Medulla oblongata (tissue), 1 donor: ENCODE data around the gene PTP4A2.

ENCODE experiments used
- DNase-seq: peaks from one replicate; pipeline ENCODE4 v3.0.0-alpha.2; 2015; ENCODE audit errors: extremely low spot score

The PTP4A2 gene

DNA sequence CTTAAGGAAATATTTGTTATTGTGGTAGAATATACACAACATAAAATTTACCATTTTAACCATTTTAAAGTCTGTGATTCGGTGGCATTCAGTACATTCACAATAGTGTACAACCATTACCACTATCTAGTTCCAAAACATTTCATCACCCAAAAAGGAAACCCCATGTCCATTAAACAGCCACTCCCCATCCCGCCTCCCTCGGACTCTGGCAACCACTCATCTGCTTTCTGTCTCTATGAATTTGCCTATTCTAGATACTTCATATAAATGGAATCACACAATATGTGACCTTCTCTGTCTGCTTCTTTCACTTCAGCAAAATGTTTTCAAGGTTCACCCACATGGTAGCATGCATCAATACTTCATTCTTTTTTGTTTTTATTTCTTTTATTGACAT is 51.3 kb downstream of the PTP4A2 start:
- no peak for DNase-seq

DNA sequence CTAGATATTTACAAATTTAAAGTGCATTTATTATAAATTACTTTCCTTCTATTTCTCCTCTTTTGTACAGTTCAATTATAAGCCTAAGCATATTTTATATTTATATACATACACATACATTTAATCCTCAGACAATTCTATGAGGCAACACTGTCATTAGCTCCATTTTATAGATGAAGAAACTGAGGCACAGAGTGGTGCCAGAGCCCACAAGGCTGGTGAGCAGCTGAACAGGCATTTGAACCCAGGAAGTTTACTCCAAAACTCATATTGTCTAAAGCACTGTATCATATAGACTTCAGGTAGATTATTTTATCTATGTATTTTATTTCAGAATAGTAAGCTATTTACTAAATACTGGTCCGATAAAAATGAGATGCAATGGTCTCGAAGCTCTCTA is 52.3 kb downstream of the PTP4A2 start:
- DNase-seq, result no peak

DNA sequence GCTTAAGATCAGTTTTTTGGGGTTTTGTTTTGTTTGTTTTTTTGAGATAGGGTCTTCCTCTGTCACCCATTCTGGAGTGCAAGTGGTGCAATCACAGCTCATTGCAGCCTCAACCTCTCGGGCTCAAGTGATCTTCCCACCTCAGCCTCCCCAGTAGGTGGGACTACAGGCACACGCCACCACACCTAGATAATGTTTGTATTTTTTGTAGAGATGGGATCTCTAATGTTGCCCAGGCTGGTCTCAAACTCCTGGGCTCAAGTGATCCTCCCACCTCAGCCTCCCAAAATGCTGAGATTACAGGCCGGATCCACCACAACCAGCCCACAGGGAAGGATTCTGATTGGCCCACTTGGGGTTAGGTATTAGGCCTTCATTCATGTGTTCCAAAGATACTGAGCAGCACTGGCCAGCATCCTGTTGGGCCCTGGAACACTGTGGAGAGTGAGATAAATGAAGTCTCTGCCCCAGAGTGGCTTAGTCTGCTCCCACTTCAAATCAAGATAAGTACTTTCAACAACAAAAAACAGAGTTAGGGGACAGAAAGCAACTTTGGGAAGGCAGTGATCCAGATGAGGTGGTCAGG is 54.7 kb downstream of the PTP4A2 start:
- no peak for DNase-seq

DNA sequence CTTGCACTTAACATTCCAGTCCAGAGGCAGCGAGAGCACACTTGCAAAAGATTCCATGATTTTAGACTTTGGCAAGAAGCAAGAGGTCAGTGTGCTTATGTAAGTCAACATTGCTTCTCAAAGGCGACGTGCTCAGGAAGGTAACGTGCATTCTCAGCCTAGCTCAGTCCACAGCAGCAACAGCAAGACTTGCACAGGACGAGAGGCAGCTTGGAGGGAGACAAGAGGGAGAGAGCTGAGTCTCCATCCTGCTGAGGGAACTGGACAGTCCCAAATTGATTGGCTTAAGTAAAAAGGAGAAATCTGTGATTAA is 56.5 kb downstream of the PTP4A2 start:
- no peak for DNase-seq

DNA sequence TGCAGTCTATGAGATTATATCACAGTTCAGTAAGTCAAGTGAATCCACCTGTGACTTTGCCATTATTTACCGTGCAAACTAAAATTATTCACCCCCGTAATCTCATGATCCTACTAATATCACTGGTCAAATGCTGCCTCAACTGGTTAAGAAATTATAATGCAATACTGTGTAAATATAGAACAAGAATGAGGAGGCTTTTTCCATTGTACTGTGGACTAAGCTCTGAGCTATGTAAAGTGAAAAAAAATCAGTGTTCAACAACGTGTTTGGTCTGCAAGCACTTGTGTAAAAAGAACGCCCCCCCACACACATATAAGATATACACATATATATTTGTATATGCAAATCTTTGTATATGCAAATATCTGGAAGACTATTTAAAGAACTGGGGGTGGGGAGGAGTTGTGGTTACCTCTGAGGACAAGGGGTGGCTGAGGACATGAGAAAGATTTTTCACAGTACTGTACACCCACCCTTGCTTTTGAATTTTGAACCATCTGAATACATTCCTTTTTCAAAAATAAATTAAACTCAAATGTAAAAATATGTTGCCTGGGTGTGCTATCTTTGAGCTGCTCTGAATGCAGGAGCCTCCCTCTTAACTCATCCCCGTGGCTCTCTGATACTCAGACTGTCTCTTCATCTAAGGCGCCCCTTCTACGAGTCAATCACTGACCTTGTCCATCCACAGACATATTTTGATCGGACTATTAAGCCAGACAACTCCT is 57.0 kb downstream of the PTP4A2 start:
- no peak for DNase-seq

DNA sequence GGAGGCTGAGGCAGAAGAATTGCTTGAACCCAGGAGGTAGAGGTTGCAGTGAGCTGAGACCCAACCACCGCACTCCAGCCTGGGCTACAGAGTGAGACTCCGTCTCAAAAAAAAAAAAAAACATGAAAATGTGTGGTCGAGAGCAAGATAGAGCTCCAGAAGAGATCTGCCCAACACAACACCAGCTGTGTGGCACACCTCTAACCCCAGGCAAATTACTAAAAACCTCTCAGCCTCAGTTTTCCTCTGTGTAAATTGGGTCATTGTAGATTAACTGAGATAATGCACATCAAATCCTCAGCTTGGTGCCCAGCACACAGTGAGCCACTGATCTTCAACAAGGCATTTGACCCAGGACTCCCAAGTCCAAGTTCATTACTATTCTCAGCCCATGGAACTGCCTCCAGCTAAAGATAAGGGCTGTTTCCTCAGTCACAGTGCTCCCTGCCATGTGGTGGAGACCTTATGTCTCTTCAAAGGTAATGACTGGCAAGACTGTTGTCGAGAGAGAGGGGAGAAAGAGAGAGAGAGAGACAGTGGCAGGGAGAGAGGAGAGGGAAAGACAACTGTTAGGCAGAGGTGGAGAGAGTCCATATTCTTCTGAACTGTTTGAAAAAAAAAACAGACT is 58.1 kb downstream of the PTP4A2 start:
- DNase-seq, result no peak

DNA sequence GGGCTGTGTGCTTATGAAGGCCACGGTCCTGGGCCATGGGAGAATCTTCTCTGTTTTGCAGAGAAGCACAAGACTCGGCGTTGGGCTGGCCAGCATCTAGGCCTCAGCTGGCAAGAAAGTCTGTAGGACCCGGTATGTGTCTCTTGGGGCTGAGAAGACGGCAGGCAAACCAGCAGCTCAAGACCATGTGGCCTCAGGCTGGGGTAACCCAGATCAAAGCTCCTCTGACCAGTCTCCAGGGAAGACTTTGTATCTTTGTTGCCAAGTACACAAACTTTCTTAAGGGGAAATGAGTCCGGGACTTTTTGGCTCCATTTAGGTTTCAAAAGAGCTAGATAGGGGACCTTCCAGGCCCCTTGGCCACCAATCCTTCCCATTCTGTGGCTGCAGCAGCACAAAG is 60.1 kb downstream of the PTP4A2 start:
- no peak for DNase-seq

DNA sequence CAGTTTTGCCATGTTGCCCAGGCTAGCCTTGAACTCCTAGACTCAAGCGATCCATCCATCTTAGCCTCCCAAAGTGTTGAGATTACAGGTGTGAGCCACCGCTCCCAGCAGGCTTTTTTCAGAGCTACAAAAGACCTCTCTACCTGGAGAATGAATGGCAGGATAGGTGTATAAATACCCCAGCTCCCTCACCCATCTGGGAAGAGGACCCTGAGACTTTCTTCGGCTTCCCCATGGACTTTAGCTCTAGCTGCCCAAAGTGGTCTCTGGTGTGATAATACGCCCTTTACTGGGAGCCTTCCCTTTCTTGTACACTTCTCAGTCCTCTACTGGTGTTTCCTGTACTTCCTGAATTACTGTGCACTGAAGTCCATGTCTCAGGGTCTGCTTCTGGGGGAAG is 60.6 kb downstream of the PTP4A2 start:
- no peak for DNase-seq

DNA sequence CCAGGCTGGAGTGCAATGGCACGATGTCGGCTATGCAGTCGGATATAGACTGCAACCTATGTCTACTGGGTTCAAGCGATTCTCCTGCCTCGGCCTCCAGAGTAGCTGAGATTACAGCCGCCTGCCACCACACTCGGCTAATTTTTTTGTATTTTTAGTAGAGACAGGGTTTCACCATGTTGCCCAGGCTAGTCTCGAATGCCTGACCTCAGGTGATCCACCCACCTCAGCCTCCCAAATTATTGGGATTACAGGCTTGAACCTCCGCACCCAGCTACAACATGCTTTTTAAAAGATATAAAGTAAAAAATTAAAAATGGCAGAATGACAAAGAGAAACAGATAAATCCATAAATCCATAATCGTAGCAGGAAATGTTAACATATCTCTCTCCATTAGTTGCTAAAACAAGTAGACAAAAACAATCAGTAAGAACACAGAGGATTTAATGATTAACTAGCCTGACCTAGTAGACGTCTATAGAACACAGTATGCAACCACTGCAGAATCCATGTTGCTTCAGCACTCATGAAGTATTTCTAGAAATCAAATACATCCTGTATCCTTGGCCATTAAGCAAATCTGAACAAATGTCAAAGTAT is 62.4 kb downstream of the PTP4A2 start:
- no peak for DNase-seq

DNA sequence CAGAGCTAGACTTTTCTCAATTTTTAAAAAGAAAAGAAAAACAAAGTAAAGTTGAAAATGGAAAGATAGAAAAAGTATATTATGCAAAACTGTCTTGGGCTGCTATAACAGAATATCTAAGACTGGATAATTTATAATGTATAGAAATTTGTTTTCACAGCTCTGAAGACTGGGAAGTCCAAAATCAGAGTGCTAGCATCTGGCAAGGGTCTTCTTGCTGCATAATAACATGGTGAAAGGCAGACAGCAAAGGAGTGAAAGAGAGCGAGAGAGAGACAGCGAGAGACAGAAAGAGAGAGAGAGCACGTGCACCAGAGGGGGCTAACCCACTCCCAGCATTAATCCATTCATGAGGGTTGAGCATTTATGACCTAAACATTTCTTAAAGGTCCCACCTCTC is 63.2 kb downstream of the PTP4A2 start:
- no peak for DNase-seq

DNA sequence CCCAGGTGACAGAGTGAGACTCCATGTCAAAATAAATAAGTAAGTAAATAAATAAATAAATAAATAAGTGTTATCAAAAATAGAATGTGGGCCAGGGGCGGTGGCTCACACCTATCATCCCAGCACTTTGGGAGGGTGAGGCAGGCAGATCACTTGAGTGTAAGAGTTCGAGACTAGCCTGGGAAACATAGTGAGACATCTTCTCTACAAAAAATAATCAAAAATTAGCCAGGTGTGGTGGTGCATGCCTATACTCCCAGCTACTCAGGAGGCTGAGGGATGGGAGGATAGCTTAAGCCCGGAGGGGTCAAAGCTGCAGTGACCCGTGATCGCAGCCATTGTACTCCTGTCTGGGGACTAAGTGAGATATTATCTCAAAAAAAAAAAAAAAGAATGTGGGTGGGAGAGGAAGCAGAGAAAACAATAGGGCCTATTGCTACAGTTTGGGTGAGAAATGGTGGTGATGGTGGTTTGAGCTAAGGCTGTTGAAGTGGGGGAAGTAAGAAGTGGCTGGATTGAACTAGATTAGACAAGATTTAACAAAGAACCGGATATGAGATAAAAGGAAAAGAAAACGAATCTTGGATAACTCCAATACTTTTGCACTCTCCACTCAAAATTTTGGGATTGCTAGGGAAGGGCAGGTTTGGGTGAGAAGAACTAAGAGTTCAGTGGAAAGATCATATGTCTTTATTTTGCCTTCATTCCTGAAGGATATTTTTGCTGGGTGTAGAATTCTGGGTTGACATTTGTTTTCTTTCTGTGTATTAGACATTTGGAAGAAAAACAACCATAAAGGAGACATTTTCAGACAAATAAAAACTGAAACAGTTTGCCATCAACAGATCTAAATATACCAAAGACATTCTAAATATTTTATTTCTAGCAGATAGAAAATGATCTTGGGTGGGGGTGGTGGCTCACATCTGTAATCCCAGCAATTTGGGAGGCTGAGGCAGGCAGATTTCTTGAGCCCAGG is 65.2 kb downstream of the PTP4A2 start:
- DNase-seq, result no peak

DNA sequence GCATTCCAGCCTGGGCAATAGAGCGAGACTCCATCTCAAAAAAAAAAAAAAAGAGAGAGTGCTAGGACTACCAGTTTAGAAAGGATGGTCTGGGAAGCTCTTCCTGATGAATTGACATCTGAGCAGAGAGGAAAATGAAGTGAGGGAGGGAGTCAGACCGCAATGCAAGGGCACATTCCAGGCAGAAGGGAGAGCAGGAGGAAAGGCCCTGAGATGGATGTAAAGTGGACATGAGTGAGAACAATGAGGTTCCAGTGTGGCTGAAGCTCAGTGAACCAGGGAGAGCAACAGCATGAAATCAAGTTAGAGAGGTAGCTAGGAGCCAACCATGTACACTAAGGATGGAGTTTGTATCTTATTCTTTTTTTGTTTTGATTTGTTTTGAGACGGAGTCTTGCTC is 66.5 kb downstream of the PTP4A2 start:
- DNase-seq, result no peak

DNA sequence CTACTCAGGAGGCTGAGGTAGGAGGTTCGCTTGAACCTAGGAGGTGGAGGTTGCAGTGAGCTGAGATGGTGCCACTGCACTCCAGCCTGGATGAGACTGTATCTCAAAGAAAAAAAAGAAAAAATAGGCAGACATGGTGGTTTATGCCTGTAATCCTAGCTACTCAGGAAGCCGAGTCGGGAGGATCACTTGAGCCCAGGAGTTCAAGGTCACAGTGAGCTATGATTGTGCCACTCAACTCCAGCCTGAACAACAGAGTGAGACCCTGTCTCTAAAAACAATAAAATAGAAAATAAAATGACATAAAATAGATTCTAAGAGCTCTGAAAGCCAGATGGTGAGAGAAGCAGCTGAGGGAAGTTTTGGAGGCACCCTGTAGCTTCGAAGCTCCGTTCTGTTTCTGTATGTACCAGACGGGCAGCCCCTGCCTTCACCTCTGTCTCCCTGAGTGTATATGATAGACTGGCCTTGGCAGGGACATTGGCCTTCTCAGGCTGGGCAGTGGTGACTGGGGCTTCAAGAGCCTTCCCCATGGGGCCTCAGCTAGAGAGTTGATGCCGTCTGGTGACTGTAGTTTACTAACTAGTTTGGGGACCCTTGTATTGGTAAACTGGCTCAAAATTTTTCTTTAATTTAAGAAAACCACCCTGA is 68.0 kb downstream of the PTP4A2 start:
- DNase-seq, result no peak

DNA sequence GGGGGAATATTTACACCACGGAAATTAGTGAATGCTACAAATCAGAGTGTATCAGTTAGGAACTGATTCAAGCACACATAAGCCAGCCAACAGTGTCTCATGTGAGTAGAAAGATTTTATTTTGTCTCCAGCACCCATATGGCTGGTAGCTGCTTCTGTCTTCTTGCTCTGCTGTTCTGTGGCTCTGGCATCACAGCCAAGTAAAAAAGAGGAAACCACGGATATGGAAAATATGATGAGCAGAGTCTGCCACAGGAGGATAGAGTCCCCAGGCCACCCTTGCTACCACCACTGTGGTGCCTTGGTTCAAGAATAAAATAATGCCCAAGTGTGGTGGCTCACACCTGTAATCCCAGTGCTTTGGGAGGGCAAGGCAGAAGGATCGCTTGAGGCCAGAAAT is 68.7 kb downstream of the PTP4A2 start:
- DNase-seq, result no peak

DNA sequence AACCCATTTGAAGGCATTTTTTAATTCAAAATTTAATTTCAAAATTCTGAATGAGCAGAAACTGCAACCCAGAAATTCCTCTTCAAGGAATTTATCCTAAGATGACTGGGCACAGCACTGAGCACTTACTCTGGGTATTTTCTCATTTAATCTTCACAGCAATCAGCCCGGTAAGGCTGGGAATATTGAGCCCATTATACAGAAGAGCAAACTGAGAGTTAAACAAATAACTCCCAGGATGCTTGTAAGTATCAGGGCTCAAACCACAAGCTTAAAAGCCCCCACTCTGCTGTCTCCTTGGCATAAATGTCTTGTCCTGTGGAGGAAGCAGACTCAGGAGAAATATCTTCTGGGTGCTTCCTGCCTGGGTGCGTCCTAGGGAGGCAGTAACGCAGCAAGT is 69.3 kb downstream of the PTP4A2 start:
- DNase-seq, result no peak

DNA sequence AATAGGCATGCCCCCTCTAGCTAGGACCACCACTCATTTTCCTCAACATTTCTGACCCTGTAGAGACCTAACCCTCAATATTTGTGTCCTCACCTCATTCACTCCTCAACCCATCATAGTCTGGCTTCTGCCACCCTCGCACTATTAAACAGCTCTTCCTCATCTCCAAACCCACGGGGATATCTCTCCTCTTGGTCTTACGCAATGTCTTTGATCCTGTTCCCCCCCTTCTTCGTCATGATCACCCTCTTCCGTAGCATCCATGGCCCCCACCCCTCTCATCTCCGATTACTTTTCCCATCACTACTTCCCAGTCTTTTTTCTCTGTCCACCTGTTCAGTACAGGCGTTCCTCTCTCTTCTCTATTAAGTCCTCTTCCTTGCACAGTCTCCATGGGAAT is 70.6 kb downstream of the PTP4A2 start:
- no peak for DNase-seq

DNA sequence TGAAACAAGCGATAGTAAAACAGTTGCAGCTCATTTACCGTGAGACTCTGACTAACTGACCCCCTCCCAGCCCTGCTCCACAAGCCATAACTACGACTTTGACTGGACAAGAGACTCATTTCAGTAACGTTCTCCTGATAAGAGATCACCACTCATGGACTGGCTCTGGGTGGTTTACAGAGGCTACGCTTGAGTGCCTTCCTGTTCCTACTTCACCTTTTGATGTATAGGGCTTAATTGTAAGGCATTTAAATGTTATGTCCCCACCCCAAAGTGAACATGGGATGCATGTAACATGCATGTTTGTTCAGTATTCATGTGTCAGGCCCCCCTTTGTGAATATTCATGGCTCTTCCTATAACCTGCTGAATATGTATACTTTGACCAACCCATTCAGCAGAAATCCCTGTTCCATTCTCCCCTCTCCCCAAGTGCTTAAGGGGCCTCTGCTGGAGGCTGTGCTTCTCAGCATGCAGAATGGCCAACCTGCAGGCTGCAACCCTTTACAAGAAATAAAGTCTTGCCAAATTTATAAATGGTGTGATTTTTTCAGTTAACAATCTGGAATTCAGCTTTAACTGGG is 71.6 kb downstream of the PTP4A2 start:
- DNase-seq, result no peak

DNA sequence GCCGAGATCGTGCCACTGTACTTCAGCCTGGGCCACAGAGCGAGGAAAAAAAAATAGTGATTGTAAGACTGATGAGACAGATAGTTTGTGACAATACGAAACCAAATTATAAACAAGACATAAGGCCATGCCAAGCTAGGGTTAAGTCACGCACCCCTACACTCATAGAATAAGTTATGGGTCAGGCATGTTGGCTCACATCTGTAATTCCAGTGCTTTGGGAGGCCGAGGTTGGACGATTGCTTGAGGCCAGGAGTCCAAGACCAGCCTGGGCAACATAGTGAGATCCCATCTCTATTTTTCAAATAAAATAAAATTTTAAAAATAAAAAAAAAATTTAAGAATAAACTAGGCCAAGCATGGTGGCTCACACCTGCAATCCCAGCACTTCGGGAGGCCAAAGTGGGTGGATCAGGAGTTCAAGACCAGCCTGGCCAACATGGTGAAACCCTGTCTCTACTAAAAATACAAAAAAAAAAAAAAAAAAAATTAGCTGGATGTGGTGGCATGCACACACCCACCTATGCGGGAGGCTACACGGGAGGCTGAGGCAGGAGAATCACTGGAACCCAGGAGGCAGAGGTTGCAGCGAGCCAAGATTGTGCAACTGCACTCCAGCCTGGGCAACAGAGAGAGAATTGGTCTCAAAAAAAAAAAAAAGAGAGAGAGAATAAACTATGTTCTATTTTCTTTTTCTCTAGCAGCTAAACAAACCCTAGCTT is 72.3 kb downstream of the PTP4A2 start:
- no peak for DNase-seq

DNA sequence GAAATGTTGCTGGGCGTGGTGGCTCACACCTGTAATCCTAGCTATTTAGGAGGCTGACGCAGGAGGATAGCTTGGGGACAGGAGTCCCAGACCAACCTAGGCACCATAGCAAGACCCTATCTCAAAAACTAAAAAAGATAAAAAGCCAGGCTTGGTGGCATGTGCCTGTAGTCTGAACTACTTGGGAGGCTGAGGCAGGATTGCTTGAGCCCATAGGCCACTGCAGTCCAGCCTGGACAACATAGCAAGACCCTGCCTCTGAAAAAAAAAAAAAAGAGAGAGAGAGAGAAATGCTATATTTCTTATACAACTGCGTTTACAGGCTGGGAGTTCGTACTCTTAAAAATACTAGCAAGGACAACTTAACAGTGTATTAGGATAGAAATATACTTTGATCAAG is 76.1 kb downstream of the PTP4A2 start:
- DNase-seq, result no peak

DNA sequence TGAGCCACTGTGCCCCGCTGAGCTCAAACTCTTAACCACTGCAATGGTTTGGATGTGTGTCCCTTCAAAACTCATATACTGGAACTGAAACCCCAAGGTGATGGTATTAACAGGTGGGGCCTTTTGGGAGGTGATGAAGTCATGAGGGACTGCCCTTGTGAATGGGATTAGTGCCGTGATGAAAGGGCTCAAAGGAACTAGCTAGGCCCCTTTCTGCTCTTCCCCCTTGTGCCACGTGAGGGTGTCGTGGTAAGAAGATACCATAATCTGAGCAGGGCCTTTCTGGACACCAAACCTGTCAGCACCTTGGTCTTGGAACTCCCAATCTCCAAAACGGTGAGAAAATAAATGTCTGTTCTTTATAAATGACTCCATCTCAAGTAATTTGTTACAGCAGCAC is 76.8 kb downstream of the PTP4A2 start:
- no peak for DNase-seq
